SW480 (cell line): Measurements from ENCODE around the gene RNF175.
A peak's percentile ranks its signal among the peaks of the same experiment; 100 is the strongest.

Experiments
- DNase-seq: peaks from one replicate; pipeline ENCODE4 v3.0.0-alpha.2; 2016; ENCODE audit warnings: low spot score

The RNF175 gene

DNA sequence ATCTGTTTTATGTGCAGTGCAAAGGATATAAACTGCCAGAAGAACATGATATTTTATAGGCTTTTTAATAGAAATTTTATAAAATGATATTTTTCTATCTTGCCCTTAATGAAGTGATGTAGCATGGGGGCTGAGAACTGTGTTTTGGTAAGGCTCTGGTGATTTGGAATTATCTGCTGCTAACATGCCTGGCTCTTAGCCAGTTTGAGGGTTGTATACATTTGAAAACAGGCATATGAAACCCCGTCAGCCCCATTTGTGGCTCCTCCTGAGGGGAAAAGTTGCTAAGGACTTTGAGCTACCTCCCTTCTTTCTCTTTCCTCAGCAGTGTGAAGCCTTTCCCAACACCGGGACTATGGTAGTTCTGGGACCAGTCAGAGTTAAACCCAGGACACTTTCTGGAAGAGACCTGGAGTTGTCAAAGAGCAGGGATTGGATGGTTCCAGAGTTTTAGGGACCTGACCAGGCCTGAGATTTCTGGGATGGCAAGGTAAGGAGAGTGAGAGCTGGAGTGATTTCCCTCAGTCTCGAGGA, 24.4 kb upstream of the RNF175 start:
- no peak for DNase-seq

DNA sequence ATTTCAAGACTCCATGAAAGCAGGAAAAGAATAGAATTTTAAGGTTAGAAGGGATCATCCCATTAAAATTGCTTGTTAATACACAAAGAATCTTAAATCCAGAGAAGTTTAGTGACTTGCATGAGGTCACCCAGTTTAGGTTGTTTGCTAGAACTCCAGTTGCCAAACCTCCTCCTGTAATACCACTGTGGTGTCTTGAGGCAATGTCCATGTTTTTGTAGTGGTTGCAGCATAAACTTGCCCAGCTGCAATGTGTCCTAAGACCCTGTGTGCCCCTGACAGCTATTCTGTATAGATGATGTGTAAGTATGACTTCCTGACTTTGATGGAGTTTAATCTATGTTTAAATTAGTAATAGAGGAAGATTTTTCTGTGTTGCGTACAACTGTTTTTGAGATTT, 22.8 kb upstream of the RNF175 start:
- no peak for DNase-seq

DNA sequence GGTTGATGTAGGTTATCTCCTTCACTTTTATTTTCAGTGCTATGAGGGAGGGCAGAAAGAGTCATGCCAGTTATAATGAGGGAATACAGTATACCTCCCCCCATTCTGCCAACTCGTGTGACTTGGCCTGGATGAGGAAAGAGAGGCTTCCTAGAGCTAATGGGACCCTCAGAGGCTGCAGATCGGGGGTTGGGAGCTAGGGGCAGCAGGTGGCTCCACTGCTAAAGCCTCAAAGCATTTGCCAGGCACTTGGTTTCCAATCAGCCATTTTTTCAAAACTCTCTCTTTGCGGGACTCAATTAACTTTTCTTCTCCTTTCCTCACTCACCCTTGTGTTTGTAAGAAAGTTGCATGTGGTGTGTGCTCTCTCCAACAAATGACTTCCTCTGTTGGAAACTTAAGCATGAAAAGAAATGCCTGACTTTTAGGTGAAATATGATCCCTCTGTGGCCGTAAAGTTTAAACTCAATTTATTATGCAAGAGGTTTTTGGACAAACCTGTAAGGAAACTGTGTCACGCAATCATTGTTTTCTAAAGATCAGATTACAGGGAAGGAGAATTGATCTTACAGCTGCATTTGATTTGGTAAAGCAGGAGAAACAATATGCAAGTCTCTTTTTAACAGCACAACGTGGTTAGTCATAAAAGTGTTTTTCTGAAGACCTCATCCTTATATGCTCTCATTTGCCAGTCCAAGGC, 22.0 kb upstream of the RNF175 start:
- no peak for DNase-seq

DNA sequence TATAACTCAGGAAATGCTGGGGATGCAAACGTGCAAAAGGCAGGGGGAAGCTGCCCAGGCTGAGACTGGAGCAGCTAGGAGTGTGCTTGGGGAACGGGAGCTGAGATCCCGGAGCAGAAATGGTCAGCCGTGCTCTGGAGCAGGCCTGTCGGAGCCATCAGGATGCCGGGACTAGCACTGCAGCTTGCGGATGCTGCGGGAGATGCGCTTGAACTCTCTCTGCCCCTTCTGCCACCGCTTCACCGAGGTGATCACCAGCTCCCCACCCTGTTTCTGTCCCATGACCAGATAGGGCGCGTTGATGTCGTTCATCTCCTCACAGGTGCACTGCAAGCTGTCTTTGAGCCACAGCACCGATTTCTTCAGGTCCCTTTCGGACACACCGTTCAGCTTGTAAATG, 21.5 kb upstream of the RNF175 start:
- DNase-seq, result no peak

DNA sequence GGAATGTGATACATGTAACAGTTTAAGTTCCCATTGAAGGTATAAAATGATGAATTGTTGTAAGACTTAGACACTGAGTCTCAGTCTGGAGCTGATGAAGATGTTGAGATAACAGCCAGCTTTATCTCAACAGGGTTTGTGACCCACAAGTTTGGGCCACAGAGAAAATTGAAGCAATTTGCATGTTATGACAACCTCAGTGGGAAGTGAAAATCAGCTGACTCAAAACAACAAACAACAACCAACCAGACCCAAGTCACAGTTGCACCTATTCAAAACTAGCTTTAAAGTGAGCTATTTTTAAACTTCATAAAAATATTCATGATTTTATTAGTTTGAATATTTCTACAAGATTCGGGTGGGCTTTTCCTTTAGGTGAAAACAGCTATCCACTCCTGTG, 21.1 kb upstream of the RNF175 start:
- no peak for DNase-seq

DNA sequence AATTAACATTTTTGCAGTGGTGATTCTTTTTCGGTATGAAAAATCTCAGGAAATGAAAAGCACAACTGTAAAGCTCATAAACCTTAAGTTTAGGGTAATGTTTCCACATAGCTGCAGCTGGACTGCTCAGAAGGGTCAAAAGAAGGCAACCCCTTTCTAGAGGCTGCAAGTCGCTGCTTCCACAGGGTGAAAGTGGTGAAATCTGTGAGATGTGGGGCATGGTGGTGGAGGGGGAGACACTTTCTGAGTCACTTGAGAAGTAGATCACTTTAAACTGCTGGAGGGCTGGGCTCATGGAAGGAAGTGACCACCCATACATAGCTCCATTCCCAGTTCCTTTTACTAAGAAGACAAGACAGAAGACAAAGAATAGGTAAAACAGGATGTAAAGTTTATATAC, 20.4 kb upstream of the RNF175 start:
- no peak for DNase-seq

DNA sequence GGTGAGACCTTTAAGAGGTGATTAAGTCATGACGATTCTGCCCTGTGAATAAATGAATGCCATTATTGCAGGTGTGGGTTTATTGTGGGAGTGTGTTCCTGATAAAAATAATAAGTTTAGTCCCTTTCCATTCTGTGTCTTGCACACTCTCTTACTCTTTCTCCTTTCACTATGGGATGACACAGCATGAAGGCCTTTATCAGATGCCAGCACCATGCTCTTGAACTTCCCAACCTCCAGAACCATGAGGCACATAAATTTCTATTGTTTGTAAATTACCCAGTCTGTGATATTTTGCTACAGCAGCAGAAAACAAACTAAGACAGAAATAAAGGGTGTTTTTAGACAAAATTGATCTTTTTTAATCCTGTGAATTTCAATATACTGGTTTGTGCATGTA, 18.6 kb upstream of the RNF175 start:
- DNase-seq, result no peak

DNA sequence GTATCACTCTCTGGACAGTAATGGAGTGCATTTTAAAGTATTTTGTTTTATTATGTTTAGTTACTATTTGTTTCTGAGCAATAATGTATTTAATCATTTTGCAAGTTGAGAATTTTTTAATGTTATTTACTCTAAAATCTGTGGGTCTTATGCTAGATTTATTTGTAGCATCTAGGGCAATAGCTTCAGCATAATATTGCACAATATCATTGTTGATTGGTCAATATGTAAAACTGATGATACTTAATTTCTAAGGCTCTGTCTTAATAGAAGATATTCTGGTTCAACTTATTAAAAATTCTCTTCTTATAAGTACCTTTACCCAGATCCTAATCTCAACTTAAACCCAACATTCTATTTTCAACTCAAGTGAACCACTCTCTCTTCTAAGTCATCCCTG, 17.6 kb upstream of the RNF175 start:
- DNase-seq, result no peak

DNA sequence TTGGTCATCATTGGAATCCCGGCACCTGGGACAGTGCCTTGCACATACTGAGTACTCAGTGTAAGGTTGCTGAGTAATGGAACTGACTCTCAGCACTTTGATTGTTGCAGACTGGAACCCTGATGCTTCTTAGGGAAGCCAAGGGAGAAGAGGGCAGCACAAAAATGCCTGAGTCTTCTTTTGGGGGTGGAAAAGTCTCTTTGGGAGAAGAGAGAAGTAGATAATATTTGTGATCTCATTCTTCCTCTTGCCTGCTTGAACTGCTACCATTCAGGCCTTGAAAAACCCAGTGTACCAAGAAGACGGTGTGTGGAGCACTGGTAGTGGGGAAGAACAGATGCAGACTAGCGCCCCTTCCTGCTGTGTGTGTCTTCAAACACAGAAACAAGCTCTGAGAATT, 16.8 kb upstream of the RNF175 start:
- no peak for DNase-seq

DNA sequence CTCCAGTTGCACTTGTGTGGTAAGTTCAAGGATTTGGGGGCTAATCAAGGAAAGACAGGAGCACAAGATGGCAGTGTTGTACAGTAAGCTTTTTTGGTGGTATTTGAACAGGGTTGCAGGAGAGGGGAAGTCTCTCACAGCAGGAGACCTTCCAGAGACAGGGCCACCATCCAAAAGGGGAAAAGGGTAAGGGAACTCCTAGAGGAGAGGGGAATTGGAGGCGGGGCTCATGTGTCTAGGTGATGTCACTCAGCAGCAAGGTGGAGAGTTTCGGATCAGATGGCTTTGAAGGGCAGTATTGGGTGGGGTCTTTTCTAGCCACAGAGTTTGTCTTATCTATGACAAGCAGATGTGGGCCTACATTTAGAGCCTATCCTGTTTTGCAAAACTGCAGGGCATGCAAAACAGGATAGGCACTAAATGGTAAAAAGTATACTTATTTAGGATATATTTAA, 13.4 kb upstream of the RNF175 start:
- DNase-seq, result no peak

DNA sequence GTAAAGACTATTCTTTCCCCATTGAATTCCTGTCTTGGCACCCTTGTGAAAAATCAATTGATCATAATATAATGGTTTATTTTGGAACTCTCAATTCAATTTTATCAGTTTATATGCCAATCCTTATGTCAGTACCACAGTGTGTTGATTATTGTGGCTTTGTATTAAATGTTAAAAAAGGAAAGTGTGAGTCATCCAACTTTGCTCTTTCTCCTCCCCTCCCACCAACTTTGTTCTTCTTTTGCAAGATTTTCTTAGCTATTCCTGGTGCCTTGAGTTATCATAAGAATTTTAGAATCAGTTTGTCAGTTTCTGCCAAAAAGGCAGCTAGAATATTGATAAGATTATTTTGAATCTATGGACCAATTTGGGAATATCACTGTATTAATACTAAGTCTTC, 11.2 kb upstream of the RNF175 start:
- no peak for DNase-seq

DNA sequence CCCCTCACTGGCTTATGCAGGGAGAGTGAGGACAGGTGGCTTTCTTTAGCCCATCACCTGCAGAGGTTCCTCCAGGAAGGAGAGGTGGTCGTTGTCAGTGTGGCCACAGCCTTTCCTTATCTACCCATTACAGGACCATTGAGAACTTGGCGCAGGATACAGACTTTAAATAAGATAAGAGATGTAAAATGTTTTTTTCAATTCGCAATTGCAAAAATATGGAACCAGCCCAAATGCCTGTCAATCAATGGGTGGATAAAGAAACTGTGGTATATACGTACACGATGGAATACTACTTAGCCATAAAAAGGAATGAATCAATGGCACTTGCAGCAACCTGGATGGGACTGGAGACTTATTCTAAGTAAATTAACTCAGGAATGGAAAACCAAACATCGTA, 6.9 kb upstream of the RNF175 start:
- DNase-seq, result no peak

DNA sequence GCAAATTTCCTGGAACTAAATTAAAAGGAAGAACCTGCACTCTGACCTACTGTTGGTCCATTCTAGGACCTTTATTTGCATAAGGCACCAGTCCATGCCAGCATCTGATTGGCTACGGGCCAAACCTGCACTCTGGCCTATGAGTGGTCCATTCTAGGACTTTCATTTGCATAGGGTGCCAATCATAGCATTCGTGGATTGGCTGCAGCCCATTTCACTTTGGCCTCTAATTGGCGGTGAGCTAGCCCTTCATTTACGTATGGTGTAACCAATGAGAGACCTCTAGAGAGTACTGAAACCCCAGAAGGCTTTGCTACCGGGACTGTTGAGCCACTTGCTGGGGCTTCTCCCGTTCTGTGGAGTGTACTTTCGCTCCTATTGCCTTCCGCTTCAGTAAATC, 6.1 kb upstream of the RNF175 start:
- no peak for DNase-seq

DNA sequence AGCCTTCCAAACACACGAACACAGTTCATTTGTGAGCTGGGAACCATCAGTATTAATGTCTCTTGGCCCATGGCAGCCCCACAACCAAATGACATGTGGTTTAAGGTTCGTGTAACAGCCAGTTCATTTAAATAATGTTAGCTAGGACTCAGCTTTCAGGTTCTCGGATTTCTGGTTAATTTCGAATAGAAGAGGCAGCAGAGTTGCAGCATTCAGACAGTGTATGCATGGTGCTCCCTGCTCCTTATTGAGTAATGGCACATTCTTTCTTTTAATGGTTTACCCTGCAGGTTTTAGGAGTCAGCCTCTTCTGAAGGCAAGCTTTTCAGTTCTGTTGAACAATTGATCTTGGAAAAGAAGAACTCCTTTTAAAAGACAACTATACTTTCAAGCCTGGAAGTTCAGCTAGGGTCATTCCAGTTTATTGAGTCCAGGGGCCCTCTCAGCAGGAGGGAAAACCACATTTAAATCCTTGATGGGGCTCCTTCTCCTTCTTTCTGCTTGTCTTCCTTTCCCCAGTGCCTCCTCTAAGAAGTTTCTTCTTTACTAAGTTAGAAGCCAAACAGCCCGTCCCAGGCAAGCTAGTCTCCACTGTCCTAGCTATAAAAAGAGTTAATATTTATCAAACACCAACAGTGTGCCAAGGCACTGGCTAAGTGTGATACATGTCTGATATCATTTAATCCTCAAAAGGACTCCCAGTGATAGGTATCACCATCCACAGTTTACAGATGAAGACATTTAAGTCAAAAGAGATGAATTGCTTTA, 5.0 kb upstream of the RNF175 start:
- DNase-seq, result no peak

DNA sequence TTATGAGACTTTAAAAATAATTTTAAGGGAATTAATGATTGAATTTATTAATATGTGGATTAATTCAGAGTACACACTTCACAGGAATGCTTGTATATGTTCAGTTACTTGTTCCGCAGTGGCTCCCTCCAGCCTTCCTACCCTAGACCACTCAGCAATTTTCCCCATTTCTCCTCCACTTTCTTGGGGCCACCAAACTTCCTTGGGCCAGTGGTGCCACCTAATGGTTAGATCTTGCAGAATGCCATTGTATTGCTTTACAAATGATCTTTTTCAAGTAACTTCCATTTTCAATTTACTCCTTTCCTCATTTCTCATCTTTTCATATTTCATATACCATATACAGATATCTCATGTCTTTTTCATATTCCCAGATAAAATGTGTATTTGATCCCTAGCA, 3.6 kb upstream of the RNF175 start:
- no peak for DNase-seq

DNA sequence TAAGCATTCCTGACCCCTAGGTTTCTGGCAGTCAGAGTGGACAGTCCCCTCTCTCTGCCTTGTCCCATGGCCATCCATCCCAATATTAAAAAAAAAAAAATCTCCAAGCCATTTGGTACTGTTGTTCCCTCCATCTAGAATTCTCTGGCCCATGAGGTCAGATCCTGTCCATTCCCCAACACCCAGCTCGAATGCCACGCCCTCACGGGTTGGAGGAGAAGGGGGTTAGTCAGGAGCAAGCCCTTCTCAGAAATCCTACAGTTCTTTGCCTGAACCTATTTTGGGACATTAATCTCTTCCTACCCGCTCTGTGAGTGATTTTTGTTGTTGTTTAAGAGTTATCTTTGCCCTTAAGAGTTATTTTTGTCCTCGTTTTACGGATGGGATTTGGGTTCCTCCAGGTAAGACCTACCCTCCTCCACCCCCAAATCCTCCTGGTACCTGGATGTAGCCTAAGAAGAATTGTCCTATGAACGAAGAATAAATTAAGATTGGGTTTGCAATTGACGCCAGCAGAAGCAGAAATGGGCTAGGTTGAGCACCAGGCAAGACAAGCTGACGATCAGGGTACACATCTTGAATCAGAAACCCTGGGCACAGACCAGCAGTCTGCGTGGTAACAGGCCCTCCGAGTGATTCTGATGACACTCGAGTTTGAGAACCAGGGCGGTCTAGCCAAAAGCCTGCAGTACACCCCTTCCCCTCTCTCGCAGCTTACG, 977 bp downstream of the RNF175 start:
- no peak for DNase-seq

DNA sequence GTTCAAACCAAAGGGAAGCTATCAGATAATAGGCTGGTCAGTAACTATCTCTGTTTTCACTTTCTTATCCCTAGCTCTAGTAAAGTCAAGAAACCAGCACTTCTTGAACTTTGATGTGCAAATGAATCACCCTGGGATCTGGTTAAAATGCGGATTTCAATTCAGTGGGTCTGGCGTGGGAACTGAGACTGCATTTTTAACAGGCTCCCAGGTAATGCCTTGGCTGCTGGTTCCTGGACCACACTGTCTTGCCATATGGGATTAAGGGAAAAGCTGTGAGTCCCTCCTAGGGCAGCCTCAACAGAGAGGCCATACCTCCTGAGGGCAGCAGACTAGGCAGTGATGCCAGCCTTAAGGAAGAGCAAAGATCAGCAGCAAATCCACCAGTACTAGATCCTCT, 1.7 kb downstream of the RNF175 start:
- DNase-seq, result no peak

DNA sequence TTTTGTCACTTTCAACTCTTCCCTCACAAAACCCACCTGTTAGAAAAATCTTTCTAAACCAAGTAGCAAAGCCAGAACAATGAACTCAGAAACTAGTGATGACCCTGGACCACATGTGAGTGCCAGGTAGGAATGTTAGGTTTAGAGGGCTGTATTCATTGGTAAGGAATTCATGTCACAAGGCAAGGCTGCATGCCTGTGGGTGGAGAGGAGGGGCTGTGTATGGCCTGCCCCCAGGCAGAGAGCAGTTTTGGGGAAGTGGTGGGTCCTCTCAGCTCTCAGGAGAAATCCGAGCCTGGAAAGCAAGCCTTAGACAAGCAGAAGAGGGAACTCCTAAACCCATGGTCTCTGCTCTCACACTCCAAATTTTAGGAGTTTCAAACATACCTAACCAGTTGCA, 2.4 kb downstream of the RNF175 start:
- DNase-seq, result peak; percentile 32

DNA sequence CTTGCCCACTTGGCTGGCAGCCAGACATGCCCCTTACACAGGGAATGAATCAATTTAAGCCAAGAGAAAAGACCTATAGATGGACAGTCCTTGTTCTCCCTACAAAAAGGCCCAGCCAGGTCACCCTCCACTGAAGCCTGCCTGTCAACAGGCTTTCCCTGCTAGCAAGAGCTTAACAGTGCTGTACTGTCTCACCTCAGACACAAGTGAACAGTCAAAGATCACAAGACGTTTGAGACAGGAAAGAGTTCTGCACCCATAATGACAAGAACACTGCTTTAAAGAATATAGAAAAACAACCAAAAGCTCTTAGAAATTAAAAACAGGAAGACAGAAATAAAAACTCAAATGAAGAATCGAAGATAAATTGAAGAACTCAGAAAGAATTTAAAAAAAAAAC, 4.6 kb downstream of the RNF175 start:
- no peak for DNase-seq

DNA sequence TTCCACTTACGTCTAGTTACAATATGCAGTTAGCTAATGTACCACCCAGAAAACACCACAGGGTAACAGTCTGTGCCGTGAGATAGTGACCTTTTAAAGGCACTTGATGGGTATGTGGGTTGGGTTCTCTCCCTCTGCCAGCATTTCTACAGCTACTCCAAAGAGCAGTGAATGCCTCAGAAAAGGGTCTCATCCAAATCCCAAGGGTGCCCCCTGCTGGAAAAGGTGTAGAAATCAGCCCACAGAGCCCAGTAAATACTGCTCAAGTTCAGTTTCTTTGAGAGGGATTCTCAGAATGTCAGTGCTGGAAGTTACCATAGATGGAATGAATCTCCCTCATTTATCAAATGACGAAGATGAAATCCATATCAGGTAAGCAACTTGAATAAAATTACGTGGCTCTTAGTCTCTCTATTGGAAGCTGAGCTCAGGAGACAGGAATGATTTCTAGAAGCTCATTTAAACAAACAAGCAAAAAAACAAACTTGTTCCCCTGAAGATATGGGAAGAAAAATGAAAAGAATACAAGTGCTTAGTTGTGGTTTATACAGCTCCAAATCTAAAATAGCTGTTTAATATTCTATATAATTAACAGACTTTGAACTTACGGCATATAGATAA, 9.5 kb downstream of the RNF175 start:
- DNase-seq, result peak; percentile 74

DNA sequence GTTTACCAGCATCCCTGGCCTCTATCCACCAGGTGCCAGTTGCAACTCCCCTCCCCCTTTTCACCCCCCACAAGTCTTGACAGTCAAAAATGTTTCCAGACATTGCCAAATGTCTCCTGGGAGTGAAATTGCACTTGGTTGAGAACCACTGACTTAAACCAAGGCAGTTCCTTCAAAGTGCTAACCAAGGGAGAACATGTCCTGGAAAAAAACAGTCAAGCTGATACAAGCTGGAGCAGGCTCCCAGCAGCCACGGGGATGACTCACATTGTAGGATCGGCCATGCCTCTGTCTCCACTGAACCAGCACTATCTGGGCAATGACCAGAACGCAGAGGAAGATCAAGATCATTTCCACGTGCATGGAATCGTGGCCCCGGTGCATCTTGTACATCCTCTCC, 11.4 kb downstream of the RNF175 start:
- DNase-seq, result peak; percentile 17

DNA sequence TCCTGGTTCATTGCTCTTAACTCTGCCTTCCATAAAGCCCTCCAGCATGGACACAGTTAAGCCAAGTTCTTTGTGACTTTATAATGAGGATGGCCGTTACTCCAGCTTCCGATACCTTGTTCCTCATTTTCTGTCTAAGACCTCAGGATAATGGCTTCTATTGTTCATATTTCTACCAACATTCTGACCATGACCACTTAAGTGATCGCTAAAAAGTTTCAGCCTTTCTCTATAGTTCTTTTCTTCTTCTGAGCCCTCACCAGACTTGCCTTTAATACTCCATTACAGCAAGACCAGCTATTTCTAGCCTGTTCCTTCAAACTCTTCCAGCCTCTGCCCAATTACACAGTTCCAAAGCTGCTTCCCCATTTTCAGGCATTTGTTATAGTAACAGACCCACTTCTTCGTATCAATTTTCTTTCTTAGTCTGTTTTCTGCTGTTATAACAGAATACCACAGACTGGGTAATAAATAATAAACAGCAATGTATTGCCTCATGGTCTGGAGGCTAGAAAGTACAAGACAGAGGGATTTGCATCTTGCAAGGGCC, 12.3 kb downstream of the RNF175 start:
- DNase-seq, result no peak
